Hematopoietic multipotent progenitor cell treated with erythropoietin and hydrocortisone succinate and interleukin-3 and kit ligand, for 17 days (in vitro differentiated cells): ENCODE measurements around the gene MCOLN1.
"Not testable (repeated sequence)": the region's sequence is repeated elsewhere in the genome, so short reads cannot be mapped to it uniquely, and the experiment has no call there.

ENCODE experiments used
- DNase-seq: peaks from one replicate; pipeline ENCODE4 v3.0.0-alpha.2; 2015; ENCODE audit warnings: low spot score

Gene MCOLN1

GRCh38 chr19:7544626-7545025 is 22.2 kb downstream of the MCOLN1 start:
- no peak for DNase-seq

DNA sequence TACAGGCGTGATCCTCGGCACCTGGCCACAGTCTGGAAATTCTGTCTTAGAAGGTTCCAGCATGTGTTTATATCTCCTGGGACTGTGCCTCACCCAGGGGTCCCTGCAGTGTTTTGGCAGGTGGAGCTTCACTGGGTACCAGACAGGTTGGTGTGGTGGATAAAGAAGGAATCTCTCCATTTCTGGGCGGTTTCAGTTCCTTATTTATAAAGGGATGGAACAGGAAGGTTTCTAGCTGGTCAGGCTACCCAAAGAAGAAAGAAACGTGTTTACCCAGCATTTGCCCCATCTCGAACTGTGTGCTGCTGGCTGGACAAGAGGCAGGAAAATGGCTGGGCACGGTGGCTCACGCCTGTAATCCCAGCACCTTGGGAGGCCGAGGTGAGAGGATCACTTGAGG is 22.9 kb downstream of the MCOLN1 start:
- no peak for DNase-seq

- no peak for DNase-seq
Measured at GRCh38 chr19:7545904-7546303, 23.5 kb downstream of the MCOLN1 start.

DNA sequence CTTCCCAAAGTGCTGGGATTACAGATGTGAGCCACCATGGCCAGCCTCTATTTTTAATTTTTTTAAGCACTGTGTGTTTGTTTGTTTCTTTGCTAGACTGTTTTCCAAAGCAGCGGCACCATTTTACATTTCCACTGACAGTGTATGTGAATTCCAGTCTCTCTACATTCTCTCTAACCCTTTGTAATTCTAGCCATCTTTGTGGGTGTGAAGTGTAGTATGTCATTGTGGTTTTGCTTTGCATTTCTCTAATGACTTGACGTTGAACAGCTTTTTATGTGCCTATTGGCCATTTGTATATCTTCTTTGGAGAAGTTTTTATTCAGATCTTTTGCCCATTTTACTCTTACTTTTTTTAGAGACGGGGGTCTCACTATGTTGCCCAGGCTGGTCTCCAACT is 24.7 kb downstream of the MCOLN1 start:
- no peak for DNase-seq

DNA sequence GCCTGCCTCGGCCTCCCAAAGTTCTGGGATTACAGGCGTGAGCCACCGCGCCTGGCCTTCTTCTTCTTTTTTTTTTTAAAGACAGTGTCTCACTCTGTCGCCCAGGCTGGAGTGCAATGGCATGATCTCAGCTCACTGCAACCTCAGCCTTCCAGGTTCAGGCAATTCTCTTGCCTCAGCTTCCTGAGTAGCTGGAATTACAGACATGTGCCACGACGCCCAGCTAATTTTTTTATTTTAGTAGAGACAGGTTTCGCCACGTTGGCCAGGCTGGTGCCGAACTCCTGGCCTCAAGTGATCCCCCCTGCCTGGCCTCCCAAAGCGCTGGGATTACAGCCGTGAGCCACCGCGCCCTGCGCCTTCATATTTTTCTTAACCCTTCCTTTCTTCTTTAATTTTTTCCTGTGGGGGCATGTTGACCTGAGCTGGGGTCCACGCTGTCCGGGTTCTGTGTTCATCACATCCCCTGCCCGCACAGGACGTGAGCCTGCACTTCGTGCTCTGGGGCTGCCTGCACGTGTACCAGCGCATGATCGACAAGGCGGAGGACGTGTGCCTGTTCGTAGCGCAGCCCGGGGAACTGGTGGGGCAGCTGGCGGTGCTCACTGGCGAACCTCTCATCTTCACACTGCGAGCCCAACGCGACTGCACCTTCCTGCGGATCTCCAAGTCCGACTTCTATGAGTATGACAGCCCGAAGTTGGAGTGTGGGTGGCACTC is 27.2 kb downstream of the MCOLN1 start:
- no peak for DNase-seq

DNA sequence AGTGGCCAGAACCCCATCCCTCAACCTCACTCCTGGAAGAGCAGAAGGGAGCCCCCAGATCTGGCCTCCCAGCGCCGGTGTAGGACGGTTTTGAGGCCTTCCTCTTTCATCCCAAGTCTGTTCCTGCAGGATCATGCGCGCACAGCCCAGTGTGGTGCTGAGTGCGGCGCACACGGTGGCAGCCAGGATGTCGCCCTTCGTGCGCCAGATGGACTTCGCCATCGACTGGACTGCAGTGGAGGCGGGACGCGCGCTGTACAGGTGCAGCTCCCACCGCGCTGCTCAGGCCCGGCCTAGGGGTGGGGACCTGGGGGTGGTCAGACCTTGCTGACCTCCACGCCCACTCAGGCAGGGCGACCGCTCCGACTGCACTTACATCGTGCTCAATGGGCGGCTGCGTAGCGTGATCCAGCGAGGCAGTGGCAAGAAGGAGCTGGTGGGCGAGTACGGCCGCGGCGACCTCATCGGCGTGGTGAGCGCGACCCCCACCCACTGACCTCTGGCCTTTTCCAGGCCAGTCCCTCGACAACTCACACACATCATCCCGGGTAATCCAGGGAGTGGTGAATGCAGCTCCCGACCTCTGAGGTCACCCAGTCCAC is 27.8 kb downstream of the MCOLN1 start:
- DNase-seq, result no peak

- no peak for DNase-seq
Measured at GRCh38 chr19:7550987-7551761, 28.8 kb downstream of the MCOLN1 start.

DNA sequence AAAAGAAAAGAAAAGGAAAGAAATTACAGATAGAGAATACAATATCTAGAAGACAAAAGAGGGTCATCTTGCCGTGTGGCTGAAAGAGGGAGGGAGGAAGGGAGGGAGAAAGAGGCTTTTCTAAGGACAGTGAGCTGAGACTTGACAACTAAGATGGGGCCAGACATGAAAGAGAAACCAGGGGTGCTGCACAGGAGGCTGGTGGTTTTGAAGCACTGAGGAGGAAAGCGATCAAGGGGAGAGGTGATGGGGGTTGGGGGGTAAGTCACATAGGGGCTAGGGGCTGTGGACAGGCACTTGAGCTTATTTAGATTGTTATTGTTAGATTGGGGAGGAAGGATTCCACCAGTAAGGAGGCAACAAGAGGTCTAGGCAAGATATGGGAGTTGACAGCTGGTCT is 30.4 kb downstream of the MCOLN1 start:
- DNase-seq, result no peak

- DNase-seq, result no peak
Measured at GRCh38 chr19:7554565-7554964, 32.1 kb downstream of the MCOLN1 start.

GRCh38 chr19:7554990-7555864 is 32.8 kb downstream of the MCOLN1 start:
- peak; percentile 16 for DNase-seq

DNA sequence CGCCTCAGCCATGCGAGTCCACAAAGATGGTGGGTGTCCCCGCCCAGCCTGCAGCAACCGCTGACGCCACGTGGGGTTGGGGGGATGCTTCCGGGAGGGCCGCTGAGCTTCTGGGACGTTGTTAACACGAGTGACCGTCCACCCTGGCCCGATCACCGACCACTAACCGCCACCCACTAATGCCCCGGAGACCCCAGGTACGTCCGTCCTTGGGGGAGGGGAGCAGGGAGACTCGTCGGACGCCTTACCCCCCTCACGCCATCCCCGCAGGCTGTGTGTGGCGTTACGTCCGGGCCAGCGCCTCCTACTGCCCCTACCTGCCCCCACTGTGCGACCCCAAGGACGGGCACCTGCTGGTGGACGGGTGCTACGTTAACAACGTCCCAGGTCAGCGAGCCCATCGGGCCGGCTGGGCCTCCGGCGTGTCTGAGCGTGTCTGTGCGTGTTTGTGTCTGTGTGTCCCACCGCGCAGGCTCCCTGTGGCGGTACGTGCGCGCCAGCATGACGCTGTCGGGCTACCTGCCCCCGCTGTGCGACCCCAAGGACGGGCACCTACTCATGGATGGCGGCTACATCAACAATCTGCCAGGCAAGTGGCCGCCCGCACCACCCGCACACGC is 34.4 kb downstream of the MCOLN1 start:
- DNase-seq, result no peak

GRCh38 chr19:7558667-7559066 is 36.2 kb downstream of the MCOLN1 start:
- DNase-seq, result no peak

DNA sequence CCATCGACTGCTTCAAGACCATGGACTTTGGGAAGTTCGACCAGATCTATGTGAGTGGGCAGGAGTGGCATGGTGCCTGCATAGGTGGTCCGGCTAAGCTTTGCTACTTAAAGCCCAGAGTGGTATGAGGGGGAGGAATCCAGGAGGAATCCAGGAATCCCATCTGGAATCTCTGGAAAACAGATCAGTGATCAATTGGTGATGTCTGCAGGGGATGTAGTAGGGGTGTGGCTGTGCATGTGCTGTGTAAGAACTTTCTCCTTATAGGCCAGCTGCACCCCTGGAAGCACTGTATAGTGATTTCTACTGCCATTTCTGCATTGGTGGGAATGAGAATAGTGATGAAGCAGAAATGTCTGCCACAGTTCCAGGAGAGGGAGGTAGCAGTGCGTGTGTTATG is 36.7 kb downstream of the MCOLN1 start:
- no peak for DNase-seq

DNA sequence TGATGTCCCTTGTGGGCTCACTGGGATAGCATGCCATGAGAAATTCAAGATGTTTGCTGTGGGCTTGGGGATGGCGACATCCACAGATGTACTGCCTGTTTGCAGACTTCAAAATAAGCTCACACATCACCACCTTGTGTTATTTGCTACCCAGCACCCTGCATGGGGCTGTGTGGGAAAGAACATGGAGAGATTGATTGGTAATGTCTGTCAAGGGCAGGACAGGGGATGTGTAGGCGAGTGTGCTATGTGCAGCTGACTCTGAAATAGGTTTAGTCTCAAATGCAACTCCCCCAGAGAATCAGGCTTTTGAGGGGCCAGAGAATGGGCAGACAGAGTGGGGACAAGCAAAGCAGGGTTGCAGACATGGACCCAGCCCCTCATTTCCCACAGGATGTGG is 37.8 kb downstream of the MCOLN1 start:
- no peak for DNase-seq

GRCh38 chr19:7561325-7561724 is 38.9 kb downstream of the MCOLN1 start:
- no peak for DNase-seq

GRCh38 chr19:7562646-7563393 is 40.4 kb downstream of the MCOLN1 start:
- DNase-seq, result no peak

DNA sequence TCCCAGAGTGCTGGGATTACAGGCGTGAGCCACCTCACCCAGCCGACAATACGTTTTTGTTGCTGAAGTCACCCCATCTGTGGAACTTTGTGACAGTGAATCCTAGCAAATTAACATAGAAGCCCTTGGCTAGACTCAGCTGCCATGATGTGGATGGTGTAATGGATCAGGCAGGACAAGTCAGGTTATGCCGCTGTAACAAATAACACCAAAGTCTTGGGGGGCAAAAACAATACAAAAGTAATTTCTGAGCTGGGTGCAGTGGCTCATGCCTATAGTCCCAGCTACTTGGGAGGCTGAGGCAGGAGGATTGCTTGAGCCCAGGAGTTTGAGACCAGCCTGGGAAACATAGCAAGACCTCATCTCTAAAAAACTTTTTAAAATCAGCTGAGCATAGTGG is 42.4 kb downstream of the MCOLN1 start:
- no peak for DNase-seq

DNA sequence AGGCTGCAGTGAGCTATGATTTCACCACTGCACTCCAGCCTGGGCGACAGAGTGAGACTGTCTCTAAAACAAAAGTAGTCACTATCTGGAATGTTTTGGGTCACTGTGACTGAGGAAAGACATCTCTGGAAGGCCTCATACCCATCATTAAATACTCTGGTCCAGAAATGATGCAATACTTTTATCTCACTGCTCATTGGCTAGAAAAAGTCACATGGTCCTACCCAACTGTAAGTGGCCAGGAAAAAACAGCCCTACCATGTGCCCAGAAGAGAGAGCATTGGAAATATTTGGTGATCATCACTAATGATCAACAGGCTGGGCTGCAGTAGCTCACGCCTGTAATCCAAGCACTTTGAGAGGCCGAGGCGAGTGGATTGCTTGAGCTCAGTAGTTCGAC is 42.9 kb downstream of the MCOLN1 start:
- DNase-seq, result no peak

- DNase-seq, result no peak
Measured at GRCh38 chr19:7570761-7571160, 48.3 kb downstream of the MCOLN1 start.

- peak; percentile 23 for DNase-seq
Measured at GRCh38 chr19:7575434-7576040, 53.1 kb downstream of the MCOLN1 start.

DNA sequence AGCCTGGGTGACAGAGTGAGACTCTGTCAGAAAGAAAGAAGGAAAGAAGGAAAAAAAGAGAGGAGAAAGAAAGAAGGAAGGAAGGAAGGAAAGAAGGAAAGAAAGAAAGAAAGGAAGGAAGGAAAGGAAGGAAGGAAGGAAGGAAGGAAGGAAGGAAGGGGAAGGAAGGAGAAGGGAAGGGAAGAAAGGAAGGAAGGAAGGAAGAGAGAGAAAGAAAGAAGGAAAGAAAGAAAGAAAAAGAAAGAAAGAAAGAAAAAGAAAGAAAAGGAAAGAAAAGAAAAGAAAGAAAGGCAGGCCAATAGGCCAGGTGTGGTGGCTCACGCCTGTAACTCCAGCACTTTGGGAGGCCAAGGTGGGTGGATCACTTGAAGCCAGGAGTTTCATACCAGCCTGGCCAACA is 55.0 kb downstream of the MCOLN1 start:
- DNase-seq, result not testable (repeated sequence)
